ENCODE data around the gene ADAMTS15.

The ADAMTS15 gene

DNA sequence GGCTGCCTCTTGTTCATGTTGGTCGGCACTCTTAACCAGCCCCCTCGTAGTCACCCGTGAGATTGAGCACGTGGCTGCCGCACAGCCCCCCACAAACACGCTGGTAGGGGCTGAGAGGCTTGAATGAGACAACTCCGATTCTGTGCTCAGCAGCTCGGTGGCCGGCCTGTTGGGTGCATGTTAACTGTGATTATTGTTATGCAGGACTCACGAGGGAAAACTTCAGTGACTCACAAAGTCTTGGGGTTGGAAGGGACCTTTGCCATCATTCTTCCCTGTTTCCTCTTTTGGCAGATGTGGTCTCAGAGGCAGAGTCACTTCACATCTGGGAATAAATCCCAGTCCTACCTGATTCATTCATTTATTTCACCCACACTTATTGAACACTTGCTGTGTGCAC lies 75.2 kb downstream of the ADAMTS15 start:
- Histone ChIP-seq H3K4me3 (ENCODE audit: low read depth, low read length) (no peak overlapping the region), H3K36me3 (ENCODE audit: control insufficient read depth in 2 of 2, insufficient read depth in 1 of 2, low read length in 2 of 2) (no peaks in the 10 kb centered on the region), H3K27ac (ENCODE audit: extremely low read depth, low read depth, low read length) (no peak overlapping the region), H3K4me1 (ENCODE audit: control insufficient read depth, insufficient read depth, low read length) (no peaks in the 10 kb centered on the region), H3K9me3 (ENCODE audit: control insufficient read depth, insufficient read depth, low read depth, low read length) (no peaks in the 10 kb centered on the region)
- ChIA-PET CTCF (no interaction called here), POLR2A (no interaction called here)
- TF ChIP-seq, protein P1, sequence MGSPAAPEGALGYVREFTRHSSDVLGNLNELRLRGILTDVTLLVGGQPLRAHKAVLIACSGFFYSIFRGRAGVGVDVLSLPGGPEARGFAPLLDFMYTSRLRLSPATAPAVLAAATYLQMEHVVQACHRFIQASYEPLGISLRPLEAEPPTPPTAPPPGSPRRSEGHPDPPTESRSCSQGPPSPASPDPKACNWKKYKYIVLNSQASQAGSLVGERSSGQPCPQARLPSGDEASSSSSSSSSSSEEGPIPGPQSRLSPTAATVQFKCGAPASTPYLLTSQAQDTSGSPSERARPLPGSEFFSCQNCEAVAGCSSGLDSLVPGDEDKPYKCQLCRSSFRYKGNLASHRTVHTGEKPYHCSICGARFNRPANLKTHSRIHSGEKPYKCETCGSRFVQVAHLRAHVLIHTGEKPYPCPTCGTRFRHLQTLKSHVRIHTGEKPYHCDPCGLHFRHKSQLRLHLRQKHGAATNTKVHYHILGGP (tag by site-specific recombination; IDR thresholded peaks at IDR 0.05) = no peak
- TF ChIP-seq ZNF548 (tag by site-specific recombination; IDR thresholded peaks at IDR 0.05) (no peak), ZNF302 (tag by site-specific recombination; IDR thresholded peaks at IDR 0.05; ENCODE audit: low read depth) (no peak), ZNF514 (tag by site-specific recombination; IDR thresholded peaks at IDR 0.05) (no peak), GFI1B (tag by site-specific recombination; IDR thresholded peaks at IDR 0.05) (no peak), ZNF341 (tag by site-specific recombination; IDR thresholded peaks at IDR 0.05; ENCODE audit: low read depth) (no peak), ZNF501 (tag by site-specific recombination; IDR thresholded peaks at IDR 0.05) (no peak), ZNF654 (tag by site-specific recombination; IDR thresholded peaks at IDR 0.05; ENCODE audit: low read depth) (no peak), OVOL3 (tag by site-specific recombination; IDR thresholded peaks at IDR 0.05) (no peak)
- TF ChIP-seq, protein P2, sequence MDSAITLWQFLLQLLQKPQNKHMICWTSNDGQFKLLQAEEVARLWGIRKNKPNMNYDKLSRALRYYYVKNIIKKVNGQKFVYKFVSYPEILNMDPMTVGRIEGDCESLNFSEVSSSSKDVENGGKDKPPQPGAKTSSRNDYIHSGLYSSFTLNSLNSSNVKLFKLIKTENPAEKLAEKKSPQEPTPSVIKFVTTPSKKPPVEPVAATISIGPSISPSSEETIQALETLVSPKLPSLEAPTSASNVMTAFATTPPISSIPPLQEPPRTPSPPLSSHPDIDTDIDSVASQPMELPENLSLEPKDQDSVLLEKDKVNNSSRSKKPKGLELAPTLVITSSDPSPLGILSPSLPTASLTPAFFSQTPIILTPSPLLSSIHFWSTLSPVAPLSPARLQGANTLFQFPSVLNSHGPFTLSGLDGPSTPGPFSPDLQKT (IDR thresholded peaks at IDR 0.05; ENCODE audit: borderline replicate concordance, low read depth, low read length) = no peak

DNA sequence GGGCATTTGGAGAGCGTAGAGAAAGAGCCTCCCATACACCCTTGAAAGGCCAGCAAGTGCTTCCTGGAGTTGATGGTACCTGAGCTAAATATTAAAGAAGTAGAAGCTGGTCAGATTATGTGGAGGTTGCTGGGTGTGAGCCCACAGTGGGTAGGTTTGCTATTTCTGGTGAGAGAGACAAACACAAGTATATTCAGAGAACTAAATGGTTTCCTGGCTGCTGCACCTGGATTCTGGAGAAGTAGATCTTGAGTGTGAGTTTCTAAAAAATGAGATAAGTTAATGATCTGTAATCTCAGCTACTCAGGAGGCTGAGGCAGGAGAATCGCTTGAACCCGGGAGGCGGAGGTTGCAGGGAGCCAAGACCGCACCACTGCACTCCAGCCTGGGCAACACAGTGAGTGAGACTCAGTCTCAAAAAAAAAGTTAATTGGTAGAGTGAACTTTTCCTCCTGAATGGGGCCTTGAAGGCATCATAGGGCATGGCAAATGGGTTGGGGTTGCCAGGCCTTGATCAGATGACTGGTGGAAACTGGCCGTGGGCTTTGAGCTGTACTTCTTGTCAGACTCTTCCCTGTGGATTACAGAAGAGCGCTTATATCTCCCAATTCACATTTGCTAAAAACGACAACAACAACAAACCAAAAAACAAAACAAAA lies 75.8 kb downstream of the ADAMTS15 start:
- ChIA-PET POLR2A (no interaction called here), CTCF (no interaction called here)
- no peaks in the 10 kb centered on the region for H3K9me3 ChIP-seq (ENCODE audit: control insufficient read depth, insufficient read depth, low read depth, low read length)
- H3K4me3 ChIP-seq (ENCODE audit: low read depth, low read length) = no peak overlapping the region
- TF ChIP-seq, protein P3, sequence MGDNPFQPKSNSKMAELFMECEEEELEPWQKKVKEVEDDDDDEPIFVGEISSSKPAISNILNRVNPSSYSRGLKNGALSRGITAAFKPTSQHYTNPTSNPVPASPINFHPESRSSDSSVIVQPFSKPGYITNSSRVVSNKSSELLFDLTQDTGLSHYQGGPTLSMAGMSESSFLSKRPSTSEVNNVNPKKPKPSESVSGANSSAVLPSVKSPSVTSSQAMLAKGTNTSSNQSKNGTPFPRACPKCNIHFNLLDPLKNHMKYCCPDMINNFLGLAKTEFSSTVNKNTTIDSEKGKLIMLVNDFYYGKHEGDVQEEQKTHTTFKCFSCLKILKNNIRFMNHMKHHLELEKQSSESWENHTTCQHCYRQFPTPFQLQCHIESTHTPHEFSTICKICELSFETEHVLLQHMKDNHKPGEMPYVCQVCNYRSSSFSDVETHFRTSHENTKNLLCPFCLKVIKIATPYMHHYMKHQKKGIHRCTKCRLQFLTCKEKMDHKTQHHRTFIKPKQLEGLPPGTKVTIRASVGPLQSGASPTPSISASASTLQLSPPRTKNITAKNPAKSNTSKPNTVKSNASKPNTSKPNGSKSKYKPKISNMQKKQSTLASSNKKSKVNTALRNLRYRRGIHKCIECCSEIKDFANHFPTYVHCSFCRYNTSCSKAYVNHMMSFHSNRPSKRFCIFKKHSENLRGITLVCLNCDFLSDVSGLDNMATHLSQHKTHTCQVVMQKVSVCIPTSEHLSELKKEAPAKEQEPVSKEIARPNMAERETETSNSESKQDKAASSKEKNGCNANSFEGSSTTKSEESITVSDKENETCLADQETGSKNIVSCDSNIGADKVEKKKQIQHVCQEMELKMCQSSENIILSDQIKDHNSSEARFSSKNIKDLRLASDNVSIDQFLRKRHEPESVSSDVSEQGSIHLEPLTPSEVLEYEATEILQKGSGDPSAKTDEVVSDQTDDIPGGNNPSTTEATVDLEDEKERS (tag by site-specific recombination; IDR thresholded peaks at IDR 0.05) = no peak
- TF ChIP-seq, protein P4, sequence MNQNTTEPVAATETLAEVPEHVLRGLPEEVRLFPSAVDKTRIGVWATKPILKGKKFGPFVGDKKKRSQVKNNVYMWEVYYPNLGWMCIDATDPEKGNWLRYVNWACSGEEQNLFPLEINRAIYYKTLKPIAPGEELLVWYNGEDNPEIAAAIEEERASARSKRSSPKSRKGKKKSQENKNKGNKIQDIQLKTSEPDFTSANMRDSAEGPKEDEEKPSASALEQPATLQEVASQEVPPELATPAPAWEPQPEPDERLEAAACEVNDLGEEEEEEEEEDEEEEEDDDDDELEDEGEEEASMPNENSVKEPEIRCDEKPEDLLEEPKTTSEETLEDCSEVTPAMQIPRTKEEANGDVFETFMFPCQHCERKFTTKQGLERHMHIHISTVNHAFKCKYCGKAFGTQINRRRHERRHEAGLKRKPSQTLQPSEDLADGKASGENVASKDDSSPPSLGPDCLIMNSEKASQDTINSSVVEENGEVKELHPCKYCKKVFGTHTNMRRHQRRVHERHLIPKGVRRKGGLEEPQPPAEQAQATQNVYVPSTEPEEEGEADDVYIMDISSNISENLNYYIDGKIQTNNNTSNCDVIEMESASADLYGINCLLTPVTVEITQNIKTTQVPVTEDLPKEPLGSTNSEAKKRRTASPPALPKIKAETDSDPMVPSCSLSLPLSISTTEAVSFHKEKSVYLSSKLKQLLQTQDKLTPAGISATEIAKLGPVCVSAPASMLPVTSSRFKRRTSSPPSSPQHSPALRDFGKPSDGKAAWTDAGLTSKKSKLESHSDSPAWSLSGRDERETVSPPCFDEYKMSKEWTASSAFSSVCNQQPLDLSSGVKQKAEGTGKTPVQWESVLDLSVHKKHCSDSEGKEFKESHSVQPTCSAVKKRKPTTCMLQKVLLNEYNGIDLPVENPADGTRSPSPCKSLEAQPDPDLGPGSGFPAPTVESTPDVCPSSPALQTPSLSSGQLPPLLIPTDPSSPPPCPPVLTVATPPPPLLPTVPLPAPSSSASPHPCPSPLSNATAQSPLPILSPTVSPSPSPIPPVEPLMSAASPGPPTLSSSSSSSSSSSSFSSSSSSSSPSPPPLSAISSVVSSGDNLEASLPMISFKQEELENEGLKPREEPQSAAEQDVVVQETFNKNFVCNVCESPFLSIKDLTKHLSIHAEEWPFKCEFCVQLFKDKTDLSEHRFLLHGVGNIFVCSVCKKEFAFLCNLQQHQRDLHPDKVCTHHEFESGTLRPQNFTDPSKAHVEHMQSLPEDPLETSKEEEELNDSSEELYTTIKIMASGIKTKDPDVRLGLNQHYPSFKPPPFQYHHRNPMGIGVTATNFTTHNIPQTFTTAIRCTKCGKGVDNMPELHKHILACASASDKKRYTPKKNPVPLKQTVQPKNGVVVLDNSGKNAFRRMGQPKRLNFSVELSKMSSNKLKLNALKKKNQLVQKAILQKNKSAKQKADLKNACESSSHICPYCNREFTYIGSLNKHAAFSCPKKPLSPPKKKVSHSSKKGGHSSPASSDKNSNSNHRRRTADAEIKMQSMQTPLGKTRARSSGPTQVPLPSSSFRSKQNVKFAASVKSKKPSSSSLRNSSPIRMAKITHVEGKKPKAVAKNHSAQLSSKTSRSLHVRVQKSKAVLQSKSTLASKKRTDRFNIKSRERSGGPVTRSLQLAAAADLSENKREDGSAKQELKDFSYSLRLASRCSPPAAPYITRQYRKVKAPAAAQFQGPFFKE (tag by site-specific recombination; IDR thresholded peaks at IDR 0.05; ENCODE audit: borderline replicate concordance) = no peak
- no peak for TF ChIP-seq ZNF707 (tag by site-specific recombination; IDR thresholded peaks at IDR 0.05)
- no peak for TF ChIP-seq ZNF514 (tag by site-specific recombination; IDR thresholded peaks at IDR 0.05)
- no peak for TF ChIP-seq ZNF777 (tag by site-specific recombination; IDR thresholded peaks at IDR 0.05; ENCODE audit: borderline replicate concordance)
- TF ChIP-seq, protein P5, sequence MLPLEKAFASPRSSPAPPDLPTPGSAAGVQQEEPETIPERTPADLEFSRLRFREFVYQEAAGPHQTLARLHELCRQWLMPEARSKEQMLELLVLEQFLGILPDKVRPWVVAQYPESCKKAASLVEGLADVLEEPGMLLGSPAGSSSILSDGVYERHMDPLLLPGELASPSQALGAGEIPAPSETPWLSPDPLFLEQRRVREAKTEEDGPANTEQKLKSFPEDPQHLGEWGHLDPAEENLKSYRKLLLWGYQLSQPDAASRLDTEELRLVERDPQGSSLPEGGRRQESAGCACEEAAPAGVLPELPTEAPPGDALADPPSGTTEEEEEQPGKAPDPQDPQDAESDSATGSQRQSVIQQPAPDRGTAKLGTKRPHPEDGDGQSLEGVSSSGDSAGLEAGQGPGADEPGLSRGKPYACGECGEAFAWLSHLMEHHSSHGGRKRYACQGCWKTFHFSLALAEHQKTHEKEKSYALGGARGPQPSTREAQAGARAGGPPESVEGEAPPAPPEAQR (tag by site-specific recombination; IDR thresholded peaks at IDR 0.05) = no peak
- TF ChIP-seq ZNF530 (tag by site-specific recombination; IDR thresholded peaks at IDR 0.05; ENCODE audit: low read depth) = no peak
- TF ChIP-seq ZNF24 (tag by site-specific recombination; IDR thresholded peaks at IDR 0.05) = no peak
- TF ChIP-seq ZNF37A (tag by site-specific recombination; IDR thresholded peaks at IDR 0.05) = no peak
- TF ChIP-seq ZNF302 (tag by site-specific recombination; IDR thresholded peaks at IDR 0.05; ENCODE audit: low read depth) = no peak
- TF ChIP-seq ZNF626 (tag by site-specific recombination; IDR thresholded peaks at IDR 0.05) = no peak
- no peak for TF ChIP-seq SP3 (tag by site-specific recombination; IDR thresholded peaks at IDR 0.05)
- TF ChIP-seq ZNF292 (tag by site-specific recombination; IDR thresholded peaks at IDR 0.05; ENCODE audit: borderline replicate concordance, low read depth) = no peak
- no peaks in the 10 kb centered on the region for H3K4me1 ChIP-seq (ENCODE audit: control insufficient read depth, insufficient read depth, low read length)
- H3K27ac ChIP-seq (ENCODE audit: extremely low read depth, low read depth, low read length) = no peak overlapping the region
- no peaks in the 10 kb centered on the region for H3K36me3 ChIP-seq (ENCODE audit: control insufficient read depth in 2 of 2, insufficient read depth in 1 of 2, low read length in 2 of 2)

Data from HEK293 (cell line).